Measurements from ENCODE around the gene TRIM3. TPM values are rescaled to one million over a fixed set of nuclear protein-coding genes. Genes with fewer than 3 reads are reported as not detected.

The TRIM3 gene
- total RNA-seq, 1 donor from 2014 or later, result 32.5 TPM

DNA sequence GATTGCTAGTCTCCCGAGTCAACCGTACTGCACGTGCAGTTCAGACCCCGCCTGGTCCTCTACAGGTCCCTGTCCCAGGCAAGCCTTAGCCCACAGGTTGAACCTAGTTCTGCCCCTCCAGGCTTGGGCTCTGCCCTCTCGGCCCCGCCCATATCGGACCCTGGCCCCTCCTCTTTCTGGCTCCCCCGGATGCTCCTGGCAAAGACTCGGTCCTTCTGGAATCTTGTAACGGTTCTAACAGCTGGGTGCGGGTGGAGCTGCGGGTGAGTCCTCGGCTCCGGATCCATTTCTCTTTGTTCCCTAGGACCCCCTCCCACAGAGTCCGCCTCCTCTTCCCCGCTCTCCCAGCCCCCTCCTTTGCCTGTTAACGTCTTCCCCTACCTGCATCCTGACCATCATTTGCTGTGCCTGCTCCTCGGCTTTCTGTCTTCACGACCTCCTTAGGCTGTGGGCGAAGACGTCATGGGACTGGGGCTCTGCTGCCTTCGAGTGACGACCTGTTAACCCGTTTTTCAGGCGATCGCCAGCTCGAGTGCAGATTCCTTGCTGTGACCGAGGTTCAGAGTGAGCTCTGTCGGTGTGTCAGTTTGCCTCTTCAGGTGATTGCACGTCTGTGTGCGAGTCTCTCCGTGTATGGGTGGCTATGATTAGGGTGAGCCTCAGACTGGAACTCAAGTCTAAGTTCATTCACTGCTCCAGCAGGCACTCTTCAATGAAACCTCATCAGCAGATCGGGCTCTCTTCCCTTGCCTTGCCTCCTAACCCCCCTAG, 23.5 kb upstream of the TRIM3 start, which contains the start of gene DNHD1:
Gene DNHD1, plus strand, starts transcription at position 212 of the 771 bp plus-strand sequence. CDS start 936 bp downstream, outside the sequence.
- DNase-seq (ENCODE audit: extremely low spot score, unreplicated experiment), result no peak
- TF ChIP-seq, protein P1, sequence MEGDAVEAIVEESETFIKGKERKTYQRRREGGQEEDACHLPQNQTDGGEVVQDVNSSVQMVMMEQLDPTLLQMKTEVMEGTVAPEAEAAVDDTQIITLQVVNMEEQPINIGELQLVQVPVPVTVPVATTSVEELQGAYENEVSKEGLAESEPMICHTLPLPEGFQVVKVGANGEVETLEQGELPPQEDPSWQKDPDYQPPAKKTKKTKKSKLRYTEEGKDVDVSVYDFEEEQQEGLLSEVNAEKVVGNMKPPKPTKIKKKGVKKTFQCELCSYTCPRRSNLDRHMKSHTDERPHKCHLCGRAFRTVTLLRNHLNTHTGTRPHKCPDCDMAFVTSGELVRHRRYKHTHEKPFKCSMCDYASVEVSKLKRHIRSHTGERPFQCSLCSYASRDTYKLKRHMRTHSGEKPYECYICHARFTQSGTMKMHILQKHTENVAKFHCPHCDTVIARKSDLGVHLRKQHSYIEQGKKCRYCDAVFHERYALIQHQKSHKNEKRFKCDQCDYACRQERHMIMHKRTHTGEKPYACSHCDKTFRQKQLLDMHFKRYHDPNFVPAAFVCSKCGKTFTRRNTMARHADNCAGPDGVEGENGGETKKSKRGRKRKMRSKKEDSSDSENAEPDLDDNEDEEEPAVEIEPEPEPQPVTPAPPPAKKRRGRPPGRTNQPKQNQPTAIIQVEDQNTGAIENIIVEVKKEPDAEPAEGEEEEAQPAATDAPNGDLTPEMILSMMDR (IDR thresholded peaks at IDR 0.05), result no peak
- Mint-ChIP-seq H3K9me3 (ENCODE audit: unreplicated experiment) (no peaks in the 10 kb centered on the region), H3K27ac (ENCODE audit: unreplicated experiment) (no peak within 1 kb of the TSS), H3K36me3 (ENCODE audit: unreplicated experiment) (peaks cover 12% of the 10 kb centered on the region), H3K4me3 (ENCODE audit: unreplicated experiment) (no peak within 1 kb of the TSS), H3K4me1 (ENCODE audit: unreplicated experiment) (peaks cover 6% of the 10 kb centered on the region), H3K27me3 (ENCODE audit: unreplicated experiment) (no peaks in the 10 kb centered on the region)

- H3K36me3 Mint-ChIP-seq (ENCODE audit: unreplicated experiment), result peaks cover 10% of the 10 kb centered on the region
- no peak for DNase-seq (ENCODE audit: extremely low spot score, unreplicated experiment)
- TF ChIP-seq, protein P1 (IDR thresholded peaks at IDR 0.05), result no peak
- no peak overlapping the region for H3K27ac Mint-ChIP-seq (ENCODE audit: unreplicated experiment)
- H3K9me3 Mint-ChIP-seq (ENCODE audit: unreplicated experiment), result no peaks in the 10 kb centered on the region
- no peak overlapping the region for H3K4me3 Mint-ChIP-seq (ENCODE audit: unreplicated experiment)
- no peaks in the 10 kb centered on the region for H3K4me1 Mint-ChIP-seq (ENCODE audit: unreplicated experiment)
- H3K27me3 Mint-ChIP-seq (ENCODE audit: unreplicated experiment), result no peaks in the 10 kb centered on the region
These were observed 15.6 kb upstream of the TRIM3 start for GRCh38 chr11:6489306-6489705.

- Mint-ChIP-seq H3K27me3 (ENCODE audit: unreplicated experiment) (no peaks in the 10 kb centered on the region), H3K4me1 (ENCODE audit: unreplicated experiment) (no peaks in the 10 kb centered on the region), H3K27ac (ENCODE audit: unreplicated experiment) (no peak overlapping the region), H3K4me3 (ENCODE audit: unreplicated experiment) (no peak overlapping the region), H3K36me3 (ENCODE audit: unreplicated experiment) (peaks cover 10% of the 10 kb centered on the region), H3K9me3 (ENCODE audit: unreplicated experiment) (no peaks in the 10 kb centered on the region)
- no peak for DNase-seq (ENCODE audit: extremely low spot score, unreplicated experiment)
- TF ChIP-seq, protein P1 (IDR thresholded peaks at IDR 0.05), result no peak
These were observed 15.1 kb upstream of the TRIM3 start for GRCh38 chr11:6488821-6489220.

GRCh38 chr11:6488342-6488741, 14.6 kb upstream of the TRIM3 start:
- Mint-ChIP-seq H3K36me3 (ENCODE audit: unreplicated experiment) (peaks cover 10% of the 10 kb centered on the region), H3K27me3 (ENCODE audit: unreplicated experiment) (no peaks in the 10 kb centered on the region), H3K4me3 (ENCODE audit: unreplicated experiment) (no peak overlapping the region), H3K9me3 (ENCODE audit: unreplicated experiment) (no peaks in the 10 kb centered on the region), H3K27ac (ENCODE audit: unreplicated experiment) (no peak overlapping the region), H3K4me1 (ENCODE audit: unreplicated experiment) (peaks cover 3% of the 10 kb centered on the region)
- TF ChIP-seq, protein P1 (IDR thresholded peaks at IDR 0.05), result no peak
- no peak for DNase-seq (ENCODE audit: extremely low spot score, unreplicated experiment)

DNA sequence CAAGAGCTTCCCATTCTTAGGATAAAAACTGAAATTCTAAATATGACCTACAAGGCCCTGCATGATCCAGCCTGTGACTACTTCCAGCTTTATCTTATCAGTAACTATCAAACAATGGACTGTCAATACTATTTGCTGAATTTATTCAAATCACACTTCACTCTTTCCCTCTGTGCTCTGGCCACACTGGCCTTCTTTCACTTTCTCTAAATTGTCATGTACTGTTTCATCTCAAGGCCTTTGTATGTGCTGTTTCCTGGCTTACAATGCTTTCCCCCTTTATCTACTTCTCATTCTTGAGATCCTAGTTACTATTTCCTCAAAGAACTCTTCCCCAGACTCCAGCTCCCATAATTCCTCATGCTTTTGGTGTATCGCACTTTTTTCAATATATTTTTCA, 13.2 kb upstream of the TRIM3 start:
- no peak for DNase-seq (ENCODE audit: extremely low spot score, unreplicated experiment)
- H3K36me3 Mint-ChIP-seq (ENCODE audit: unreplicated experiment), result peaks cover 21% of the 10 kb centered on the region
- peaks cover 14% of the 10 kb centered on the region for H3K4me1 Mint-ChIP-seq (ENCODE audit: unreplicated experiment)
- no peaks in the 10 kb centered on the region for H3K27me3 Mint-ChIP-seq (ENCODE audit: unreplicated experiment)
- TF ChIP-seq, protein P1 (IDR thresholded peaks at IDR 0.05), result no peak
- H3K4me3 Mint-ChIP-seq (ENCODE audit: unreplicated experiment), result no peak overlapping the region
- no peak overlapping the region for H3K27ac Mint-ChIP-seq (ENCODE audit: unreplicated experiment)
- H3K9me3 Mint-ChIP-seq (ENCODE audit: unreplicated experiment), result no peaks in the 10 kb centered on the region
